ENCODE results near the gene TNNT3.

GRCh38 chr11:1893581-1894359 lies 25.7 kb upstream of the TNNT3 start:
- TF ChIP-seq, protein P1, sequence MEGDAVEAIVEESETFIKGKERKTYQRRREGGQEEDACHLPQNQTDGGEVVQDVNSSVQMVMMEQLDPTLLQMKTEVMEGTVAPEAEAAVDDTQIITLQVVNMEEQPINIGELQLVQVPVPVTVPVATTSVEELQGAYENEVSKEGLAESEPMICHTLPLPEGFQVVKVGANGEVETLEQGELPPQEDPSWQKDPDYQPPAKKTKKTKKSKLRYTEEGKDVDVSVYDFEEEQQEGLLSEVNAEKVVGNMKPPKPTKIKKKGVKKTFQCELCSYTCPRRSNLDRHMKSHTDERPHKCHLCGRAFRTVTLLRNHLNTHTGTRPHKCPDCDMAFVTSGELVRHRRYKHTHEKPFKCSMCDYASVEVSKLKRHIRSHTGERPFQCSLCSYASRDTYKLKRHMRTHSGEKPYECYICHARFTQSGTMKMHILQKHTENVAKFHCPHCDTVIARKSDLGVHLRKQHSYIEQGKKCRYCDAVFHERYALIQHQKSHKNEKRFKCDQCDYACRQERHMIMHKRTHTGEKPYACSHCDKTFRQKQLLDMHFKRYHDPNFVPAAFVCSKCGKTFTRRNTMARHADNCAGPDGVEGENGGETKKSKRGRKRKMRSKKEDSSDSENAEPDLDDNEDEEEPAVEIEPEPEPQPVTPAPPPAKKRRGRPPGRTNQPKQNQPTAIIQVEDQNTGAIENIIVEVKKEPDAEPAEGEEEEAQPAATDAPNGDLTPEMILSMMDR (IDR thresholded peaks at IDR 0.05), result no peak
- no peak for TF ChIP-seq EP300 (IDR thresholded peaks at IDR 0.05; ENCODE audit: low read depth)
